RWPE2 (cell line): ENCODE results near the gene KY.
"Not testable (repeated sequence)": the region's sequence is repeated elsewhere in the genome, so short reads cannot be mapped to it uniquely, and the experiment has no call there.

Experiments used
- ATAC-seq: fragments of 200-7000 bp; cut with Tn5 transposase; 3 replicates; pipeline ENCODE4 v1.9.1; 2021; ENCODE audit warnings: low read depth
- DNase-seq: peaks from one replicate; pipeline ENCODE4 v3.0.0-alpha.2; 2020; ENCODE audit warnings: low spot score
- H3K27ac ChIP-seq: fragments of 450-650 bp; 2 replicates; pipeline ENCODE4 v1.5.1; 2017; ENCODE audit warnings: mild to moderate bottlenecking; ENCODE audit not compliant: poor library complexity, severe bottlenecking
- H3K27me3 ChIP-seq: fragments of 250-450 bp; sonication (Bioruptor Pico); 2 replicates; pipeline ENCODE4 v1.5.1; 2021; ENCODE audit warnings: mild to moderate bottlenecking, moderate library complexity; ENCODE audit not compliant: insufficient read depth, poor library complexity, severe bottlenecking
- H3K36me3 ChIP-seq: fragments of 250-450 bp; sonication (Bioruptor Pico); 2 replicates; pipeline ENCODE4 v1.5.1; 2020; ENCODE audit warnings: low read depth, mild to moderate bottlenecking, moderate library complexity
- H3K4me1 ChIP-seq: fragments of 250-450 bp; sonication (Bioruptor Pico); 2 replicates; pipeline ENCODE4 v1.5.1; 2021; ENCODE audit warnings: mild to moderate bottlenecking, moderate library complexity; ENCODE audit not compliant: insufficient read depth, poor library complexity, severe bottlenecking
- H3K4me3 ChIP-seq: fragments of 250-450 bp; sonication (Bioruptor Pico); 2 replicates; pipeline ENCODE4 v1.5.1; 2021; ENCODE audit warnings: mild to moderate bottlenecking, moderate library complexity; ENCODE audit not compliant: severe bottlenecking
- H3K9me3 ChIP-seq: fragments of 250-450 bp; sonication (Bioruptor Pico); 2 replicates; pipeline ENCODE4 v1.5.1; 2021; ENCODE audit warnings: mild to moderate bottlenecking, moderate library complexity; ENCODE audit not compliant: severe bottlenecking
- CTCF ChIP-seq: fragments of 450-650 bp; IDR thresholded peaks from one replicate; pipeline ENCODE4 v1.5.1; 2017; ENCODE audit warnings: mild to moderate bottlenecking, moderate library complexity; ENCODE audit not compliant: poor library complexity, severe bottlenecking

Gene KY

GRCh38 chr3:134600685-134601463 is 49.9 kb downstream of the KY start:
- H3K4me1 ChIP-seq, result peaks cover 12% of the 10 kb centered on the region
- no peaks in the 10 kb centered on the region for H3K36me3 ChIP-seq
- DNase-seq, result no peak
- H3K27me3 ChIP-seq, result no peaks in the 10 kb centered on the region
- no peaks in the 10 kb centered on the region for H3K9me3 ChIP-seq
- peak; percentile 44 for ATAC-seq
- no peak overlapping the region for H3K4me3 ChIP-seq
- peak; percentile 98 for TF ChIP-seq CTCF
- no peak overlapping the region for H3K27ac ChIP-seq

- peaks cover 12% of the 10 kb centered on the region for H3K4me1 ChIP-seq
- TF ChIP-seq CTCF, result no peak
- no peak overlapping the region for H3K4me3 ChIP-seq
- ATAC-seq (no peak), DNase-seq (no peak)
- H3K9me3 ChIP-seq, result no peaks in the 10 kb centered on the region
- no peak overlapping the region for H3K27ac ChIP-seq
- no peaks in the 10 kb centered on the region for H3K36me3 ChIP-seq
- H3K27me3 ChIP-seq, result no peaks in the 10 kb centered on the region
Observed at GRCh38 chr3:134600206-134600605, 50.6 kb downstream of the KY start.

- Histone ChIP-seq H3K27me3 (no peaks in the 10 kb centered on the region), H3K4me3 (no peak overlapping the region), H3K27ac (no peak overlapping the region), H3K36me3 (no peaks in the 10 kb centered on the region), H3K9me3 (no peaks in the 10 kb centered on the region), H3K4me1 (peaks cover 12% of the 10 kb centered on the region)
- DNase-seq (no peak), ATAC-seq (no peak)
- TF ChIP-seq CTCF, result no peak
Observed at GRCh38 chr3:134598763-134599545, 51.9 kb downstream of the KY start.

- Histone ChIP-seq H3K36me3 (no peaks in the 10 kb centered on the region), H3K27ac (peak overlapping the region; percentile 74), H3K9me3 (no peaks in the 10 kb centered on the region), H3K4me3 (no peak overlapping the region), H3K4me1 (peaks cover 12% of the 10 kb centered on the region), H3K27me3 (no peaks in the 10 kb centered on the region)
- no peak for DNase-seq
- ATAC-seq, result peak; percentile 97
- no peak for TF ChIP-seq CTCF
Observed at GRCh38 chr3:134597390-134597970, 53.3 kb downstream of the KY start.

GRCh38 chr3:134594986-134595385 is 55.8 kb downstream of the KY start:
- H3K36me3 ChIP-seq, H3K27me3 ChIP-seq, H3K9me3 ChIP-seq, H3K27ac ChIP-seq, H3K4me3 ChIP-seq, DNase-seq, ATAC-seq: not testable (repeated sequence)
- H3K4me1 ChIP-seq, result peaks cover 12% of the 10 kb centered on the region
